Stimulated activated CD4-positive, alpha-beta T cell treated with anti-CD3 and anti-CD28 coated beads, Interleukin-12 subunit alpha, Interleukin-12 subunit beta, amount 100 ng/mL, for 4 hours (primary cell): Measurements from ENCODE around the gene LIX1L.

Experiments
- DNase-seq: peaks from one replicate; pipeline ENCODE4 v3.0.0-alpha.2; 2020

LIX1L gene

GRCh38 chr1:145891587-145892485 is 66.0 kb downstream of the LIX1L start:
- DNase-seq, result peak; percentile 42

DNA sequence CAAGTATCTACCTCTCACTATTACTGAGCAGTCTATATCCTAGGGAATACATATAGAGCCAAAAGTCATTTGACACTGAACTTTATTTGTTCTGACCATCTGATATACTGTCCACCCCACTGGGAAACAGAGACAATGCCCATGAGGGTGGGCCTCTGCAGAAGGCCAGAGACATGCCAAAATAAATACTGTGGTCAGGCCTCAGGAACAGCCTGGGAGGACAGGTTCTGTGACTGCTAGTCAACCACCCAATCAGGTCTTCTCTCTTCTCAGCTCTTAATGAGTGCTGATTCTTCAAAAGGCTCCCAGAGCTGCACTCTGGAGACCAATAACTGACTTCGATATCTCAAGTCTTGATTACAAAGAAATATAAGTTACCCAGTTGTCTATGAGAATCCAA is 66.7 kb downstream of the LIX1L start:
- DNase-seq, result no peak

- no peak for DNase-seq
These were observed 68.1 kb downstream of the LIX1L start for GRCh38 chr1:145889722-145890121.

DNA sequence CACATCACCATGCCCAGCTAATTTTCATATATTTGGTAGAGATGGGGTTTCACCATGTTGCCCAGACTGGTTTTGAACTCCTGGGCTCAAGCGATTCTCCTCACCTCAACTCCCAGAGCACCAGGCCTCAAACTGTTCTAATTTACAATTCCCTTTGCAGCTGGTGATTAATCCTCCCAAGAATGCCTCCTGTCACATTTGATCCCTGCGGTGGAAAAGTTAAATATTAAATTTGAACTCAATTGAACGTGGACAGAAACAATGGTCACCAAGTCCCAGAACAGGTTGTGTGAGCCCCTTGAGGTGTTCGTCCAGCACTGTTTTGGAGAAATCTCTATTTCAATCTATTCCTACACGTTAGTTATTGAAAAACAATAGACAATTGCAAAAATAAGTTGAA is 70.2 kb downstream of the LIX1L start:
- DNase-seq, result no peak

GRCh38 chr1:145886816-145887215 is 71.0 kb downstream of the LIX1L start:
- no peak for DNase-seq

DNA sequence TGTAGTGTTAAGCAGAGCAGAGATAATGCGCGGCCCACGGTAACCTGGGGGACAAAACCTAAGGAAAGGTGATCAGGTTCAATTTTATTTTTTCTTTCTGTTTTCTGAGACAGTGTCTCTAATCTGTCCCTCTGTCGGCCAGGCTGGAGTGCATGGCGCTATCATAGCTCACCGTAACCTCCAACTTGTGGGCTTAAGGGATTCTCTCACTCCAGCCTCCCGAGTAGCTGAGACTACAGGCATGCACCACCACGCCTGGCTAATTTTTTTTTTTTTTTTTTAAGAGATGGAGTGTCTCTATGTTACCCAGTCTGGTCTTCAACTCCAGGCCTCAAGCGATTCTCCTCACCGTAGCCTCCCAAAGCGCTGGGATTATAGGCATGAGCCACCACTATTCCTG is 71.4 kb downstream of the LIX1L start:
- no peak for DNase-seq

- peak; percentile 84 for DNase-seq
These were observed 72.0 kb downstream of the LIX1L start, which contains the start of gene ANKRD35 for GRCh38 chr1:145885738-145886287. Gene ANKRD35, minus strand, starts transcription at chr1:145885866. Its CDS starts 108 bp downstream, at chr1:145885758.

DNA sequence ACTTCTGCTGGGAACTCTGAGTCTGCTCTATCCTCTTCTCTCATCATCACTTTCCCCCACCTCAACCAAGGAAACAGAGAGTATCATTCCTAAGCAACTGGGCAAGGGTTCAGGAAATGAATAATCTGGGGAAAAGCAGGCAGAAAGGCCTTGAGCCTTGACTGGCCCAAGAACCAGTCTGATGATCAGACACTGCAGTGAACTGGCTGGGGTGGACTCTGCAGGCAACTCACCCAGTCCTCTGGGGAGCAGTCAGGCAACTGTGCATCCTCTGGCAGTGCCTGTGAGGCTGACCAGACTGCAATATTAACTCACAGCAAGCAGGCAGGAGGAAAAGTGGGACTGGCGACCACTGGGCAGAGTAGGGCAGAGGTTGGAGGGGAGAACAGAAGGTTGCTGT is 73.1 kb downstream of the LIX1L start:
- no peak for DNase-seq
